K562 (cell line): ENCODE measurements around the gene BRICD5. TPM values are rescaled to one million over a fixed set of nuclear protein-coding genes. Genes with fewer than 3 reads are reported as not detected.

Experiments used
- CLOCK ChIP-seq: fragments of 250-450 bp; sonication (Bioruptor Pico); IDR thresholded peaks from 2 replicates; pipeline ENCODE4 v1.4.0; 2020; ENCODE audit warnings: mild to moderate bottlenecking, moderate library complexity, borderline replicate concordance
- EGR1 ChIP-seq: fragments of 450-650 bp; conservative IDR thresholded peaks from 2 replicates; pipeline ENCODE4 v1.6.1; 2017; ENCODE audit warnings: mild to moderate bottlenecking
- HMG20B ChIP-seq: fragments of 250-450 bp; sonication (Bioruptor Pico); IDR thresholded peaks from 2 replicates; pipeline ENCODE4 v1.5.0; 2021; ENCODE audit warnings: mild to moderate bottlenecking
- KLF13 ChIP-seq: fragments of 450-650 bp; IDR thresholded peaks from 2 replicates; pipeline ENCODE4 v1.6.1; 2016; ENCODE audit warnings: missing genetic modification characterization, low read depth, mild to moderate bottlenecking, missing compliant biosample characterization, moderate library complexity, borderline replicate concordance
- LARP7 ChIP-seq: fragments of 450-650 bp; IDR thresholded peaks from 2 replicates; pipeline ENCODE4 v1.6.1; 2016
- MBD1 ChIP-seq: fragments of 250-450 bp; sonication (Bioruptor Pico); IDR thresholded peaks from 2 replicates; pipeline ENCODE4 v1.8.0; 2022; ENCODE audit warnings: inconsistent platforms
- MCM5 ChIP-seq: fragments of 450-650 bp; IDR thresholded peaks from 2 replicates; pipeline ENCODE4 v1.6.1; 2016; ENCODE audit warnings: low read depth
- MEF2A ChIP-seq: IDR thresholded peaks from 2 replicates; pipeline ENCODE4 v1.6.1; 2011; ENCODE audit warnings: low read depth, mild to moderate bottlenecking, low read length, moderate library complexity; ENCODE audit not compliant: control insufficient read depth
- NR3C1 ChIP-seq: sonication (generic); formaldehyde crosslinking; IDR thresholded peaks from 2 replicates; pipeline ENCODE4 v1.8.1; 2022; ENCODE audit warnings: missing genetic modification reagents
- PHB2 ChIP-seq: fragments of 450-650 bp; IDR thresholded peaks from 2 replicates; pipeline ENCODE4 v1.6.1; 2017; ENCODE audit warnings: low read depth
- RBM34 ChIP-seq: fragments of 200-400 bp; formaldehyde crosslinking; IDR thresholded peaks from 2 replicates; pipeline ENCODE4 v1.6.1; 2018; ENCODE audit warnings: low read length, borderline replicate concordance; ENCODE audit not compliant: insufficient read depth
- SMAD1 ChIP-seq: fragments of 150-350 bp; IDR thresholded peaks from 2 replicates; pipeline ENCODE4 v1.6.1; 2014; ENCODE audit warnings: low read length, low read depth; ENCODE audit not compliant: partially characterized antibody
- USF1 ChIP-seq: sonication (generic); formaldehyde crosslinking; IDR thresholded peaks from 2 replicates; pipeline ENCODE4 v1.9.0; 2022; ENCODE audit warnings: mild to moderate bottlenecking, missing genetic modification reagents
- WHSC1 ChIP-seq: IDR thresholded peaks from one replicate; pipeline ENCODE4 v1.6.1; 2012; ENCODE audit warnings: low read length, control low read depth, inconsistent platforms
- ZNF280B ChIP-seq: fragments of 250-450 bp; sonication (Bioruptor Pico); IDR thresholded peaks from 2 replicates; pipeline ENCODE4 v1.5.1; 2021; ENCODE audit warnings: mild to moderate bottlenecking
- polyA plus RNA-seq, 8 experiments: library from polyadenylated mRNA; depleted of rRNA in 4 of 8; stranded (reverse) in 5 of 8; unstranded in 3 of 8; fragments of >200 nt; fragmentation: Nextera tagmentation in 2 of 8; fragmentation: Illumina TruSeq in 1 of 8; extraction: Ambion mirVana in 2 of 8; extraction: Trizol in 1 of 8; gene quantifications; 2 replicates each; pipeline versions ENCODE4 v1.2.1 to v1.2.3, GENCODE V29; 2011 to 2014; ENCODE audit warnings: inconsistent platforms in 1 of 8, missing spikeins in 1 of 8
- total RNA-seq, 7 experiments: library from RNA; depleted of rRNA in 6 of 7; stranded (reverse); fragments of >200 nt in 6 of 7; fragmentation: Illumina TruSeq in 2 of 7; extraction: Trizol in 2 of 7; gene quantifications; 2 replicates each; pipeline versions ENCODE4 v1.2.1 to v1.2.3, GENCODE V29; 2011 to 2021; ENCODE audit warnings: low replicate concordance in 1 of 7
- TF ChIP-seq, protein P1 (sequence below): fragments of 250-450 bp; sonication (Bioruptor Pico); IDR thresholded peaks from 2 replicates; pipeline ENCODE4 v1.5.0; 2020; ENCODE audit warnings: mild to moderate bottlenecking
- TF ChIP-seq, protein P2 (sequence below): sonication (generic); formaldehyde crosslinking; IDR thresholded peaks from 2 replicates; pipeline ENCODE4 v1.8.0; 2023; ENCODE audit warnings: mild to moderate bottlenecking, missing genetic modification reagents

BRICD5 gene
- total and polyA plus RNA-seq, 9 of the 15 experiments (the other 6 are each of a cell fraction or from before 2014, with no cell fraction given), result 0.24 to 15.1 (median 2.4) TPM; not detected in 1

DNA sequence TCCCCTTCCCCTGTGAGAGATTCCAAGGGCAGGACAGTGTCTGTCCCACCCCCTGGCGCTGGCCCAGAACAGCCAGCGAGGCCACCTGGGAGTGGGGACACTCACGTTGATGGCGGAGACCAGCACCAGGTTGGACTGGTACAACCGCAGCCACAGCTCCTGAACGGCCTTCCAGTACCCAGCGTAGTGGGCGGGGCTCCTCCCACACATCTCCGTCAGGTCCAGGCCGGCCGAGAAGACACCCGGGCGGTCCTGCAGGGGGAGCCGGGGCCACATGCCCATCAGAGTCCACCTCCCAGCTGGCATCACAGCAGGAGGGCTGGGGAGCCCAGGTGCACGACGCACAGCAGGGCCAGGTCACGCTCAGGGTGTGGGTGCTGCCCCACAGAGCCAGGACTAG is 33.6 kb upstream of the BRICD5 start (continued):
- TF ChIP-seq USF1 (CRISPR knock-in tag) (no peak), EGR1 (peak; percentile 23), LARP7 (no peak), MBD1 (no peak), MCM5 (no peak), KLF13 (tag) (no peak), WHSC1 (no peak), CLOCK (CRISPR knock-in tag) (no peak), MEF2A (no peak), ZNF280B (CRISPR knock-in tag) (no peak), NR3C1 (CRISPR knock-in tag) (no peak), PHB2 (no peak), HMG20B (CRISPR knock-in tag) (no peak), RBM34 (no peak), SMAD1 (no peak)
- TF ChIP-seq, protein P1, sequence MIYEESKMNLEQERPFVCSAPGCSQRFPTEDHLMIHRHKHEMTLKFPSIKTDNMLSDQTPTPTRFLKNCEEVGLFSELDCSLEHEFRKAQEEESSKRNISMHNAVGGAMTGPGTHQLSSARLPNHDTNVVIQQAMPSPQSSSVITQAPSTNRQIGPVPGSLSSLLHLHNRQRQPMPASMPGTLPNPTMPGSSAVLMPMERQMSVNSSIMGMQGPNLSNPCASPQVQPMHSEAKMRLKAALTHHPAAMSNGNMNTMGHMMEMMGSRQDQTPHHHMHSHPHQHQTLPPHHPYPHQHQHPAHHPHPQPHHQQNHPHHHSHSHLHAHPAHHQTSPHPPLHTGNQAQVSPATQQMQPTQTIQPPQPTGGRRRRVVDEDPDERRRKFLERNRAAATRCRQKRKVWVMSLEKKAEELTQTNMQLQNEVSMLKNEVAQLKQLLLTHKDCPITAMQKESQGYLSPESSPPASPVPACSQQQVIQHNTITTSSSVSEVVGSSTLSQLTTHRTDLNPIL (CRISPR knock-in tag), result no peak
- TF ChIP-seq, protein P2, sequence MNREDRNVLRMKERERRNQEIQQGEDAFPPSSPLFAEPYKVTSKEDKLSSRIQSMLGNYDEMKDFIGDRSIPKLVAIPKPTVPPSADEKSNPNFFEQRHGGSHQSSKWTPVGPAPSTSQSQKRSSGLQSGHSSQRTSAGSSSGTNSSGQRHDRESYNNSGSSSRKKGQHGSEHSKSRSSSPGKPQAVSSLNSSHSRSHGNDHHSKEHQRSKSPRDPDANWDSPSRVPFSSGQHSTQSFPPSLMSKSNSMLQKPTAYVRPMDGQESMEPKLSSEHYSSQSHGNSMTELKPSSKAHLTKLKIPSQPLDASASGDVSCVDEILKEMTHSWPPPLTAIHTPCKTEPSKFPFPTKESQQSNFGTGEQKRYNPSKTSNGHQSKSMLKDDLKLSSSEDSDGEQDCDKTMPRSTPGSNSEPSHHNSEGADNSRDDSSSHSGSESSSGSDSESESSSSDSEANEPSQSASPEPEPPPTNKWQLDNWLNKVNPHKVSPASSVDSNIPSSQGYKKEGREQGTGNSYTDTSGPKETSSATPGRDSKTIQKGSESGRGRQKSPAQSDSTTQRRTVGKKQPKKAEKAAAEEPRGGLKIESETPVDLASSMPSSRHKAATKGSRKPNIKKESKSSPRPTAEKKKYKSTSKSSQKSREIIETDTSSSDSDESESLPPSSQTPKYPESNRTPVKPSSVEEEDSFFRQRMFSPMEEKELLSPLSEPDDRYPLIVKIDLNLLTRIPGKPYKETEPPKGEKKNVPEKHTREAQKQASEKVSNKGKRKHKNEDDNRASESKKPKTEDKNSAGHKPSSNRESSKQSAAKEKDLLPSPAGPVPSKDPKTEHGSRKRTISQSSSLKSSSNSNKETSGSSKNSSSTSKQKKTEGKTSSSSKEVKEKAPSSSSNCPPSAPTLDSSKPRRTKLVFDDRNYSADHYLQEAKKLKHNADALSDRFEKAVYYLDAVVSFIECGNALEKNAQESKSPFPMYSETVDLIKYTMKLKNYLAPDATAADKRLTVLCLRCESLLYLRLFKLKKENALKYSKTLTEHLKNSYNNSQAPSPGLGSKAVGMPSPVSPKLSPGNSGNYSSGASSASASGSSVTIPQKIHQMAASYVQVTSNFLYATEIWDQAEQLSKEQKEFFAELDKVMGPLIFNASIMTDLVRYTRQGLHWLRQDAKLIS (CRISPR knock-in tag), result no peak
